HCT116 (cell line): ENCODE results near the gene MED26. TPM values are rescaled to one million over a fixed set of nuclear protein-coding genes. Genes with fewer than 3 reads are reported as not detected.

Experiments used
- ATAC-seq: fragments of 200-7000 bp; cut with Tn5 transposase; 2 replicates; pipeline ENCODE4 v1.9.1; 2020; ENCODE audit warnings: mild to moderate bottlenecking, moderate library complexity
- BruUV-seq: library from RNA; stranded (reverse); fragments of 400-500 nt; replicated peaks from 2 replicates; lab custom pipeline; 2021; lab: Mats Ljungman, UMichigan
- CTCF ChIA-PET: fragments of 300-600 bp; sonication (Branson Sonifier 250); formaldehyde crosslinking; loops from one replicate; lab custom pipeline; 2021; ENCODE audit warnings: antibody characterized with exemption; lab: Charles Lee
- POLR2A ChIA-PET: fragments of 300-600, 350-600 bp; sonication (Branson Sonifier 250); formaldehyde crosslinking; loops from one replicate; lab custom pipeline; 2021; ENCODE audit warnings: antibody characterized with exemption; lab: Charles Lee
- RAD21 ChIA-PET, 2 experiments: fragments of 300-600 bp; sonication (Branson Sonifier 250); formaldehyde crosslinking; loops; one replicate each; lab custom pipeline; 2023; ENCODE audit warnings: low total read pairs in 2 of 2; ENCODE audit not compliant: uncharacterized antibody in 2 of 2, unreplicated experiment in 2 of 2, low non-redundant PET in 1 of 2; lab: Charles Lee
- DNase-seq: peaks from one replicate; pipeline ENCODE4 v3.0.0-alpha.2; 2010; ENCODE audit warnings: low read depth, low spot score
- H2AFZ ChIP-seq: fragments of 200-600 bp; shearing (Covaris generic), sonication (generic); 2 replicates; pipeline ENCODE4 v1.6.1; 2017; ENCODE audit warnings: low read depth, mixed run types, mixed read lengths, antibody characterized with exemption, low read length; ENCODE audit not compliant: poor library complexity, severe bottlenecking
- H3K27ac ChIP-seq: 2 replicates; pipeline ENCODE4 v1.5.1; 2012; ENCODE audit warnings: low read depth, low read length
- H3K27me3 ChIP-seq: fragments of 200-600 bp; sonication (generic); 2 replicates; pipeline ENCODE4 v1.6.1; 2016; ENCODE audit warnings: mixed run types, low read length, mixed read lengths; ENCODE audit not compliant: insufficient read depth
- H3K36me3 ChIP-seq, 2 experiments: fragments of 200-500 bp in 1 of 2; fragments of 200-600 bp in 1 of 2; sonication (Bioruptor generic) in 1 of 2; sonication (generic) in 1 of 2; 2 replicates each; pipeline versions ENCODE4 v1.5.1 to v1.6.1; 2014 to 2016; ENCODE audit warnings: low read length in 2 of 2, inconsistent platforms in 1 of 2, mixed read lengths in 1 of 2, mixed run types in 1 of 2; ENCODE audit not compliant: insufficient read depth in 2 of 2, control insufficient read depth in 1 of 2
- H3K4me1 ChIP-seq, 2 experiments: fragments of 200-600 bp in 1 of 2; sonication (generic) in 1 of 2; 2 replicates each; pipeline versions ENCODE4 v1.5.1 to v1.6.1; 2012 to 2017; ENCODE audit warnings: low read length in 2 of 2, inconsistent platforms in 1 of 2, mild to moderate bottlenecking in 1 of 2, mixed read lengths in 1 of 2, mixed run types in 1 of 2, moderate library complexity in 1 of 2; ENCODE audit not compliant: insufficient read depth in 2 of 2, control insufficient read depth in 1 of 2
- H3K4me2 ChIP-seq: fragments of 200-600 bp; sonication (generic); 2 replicates; pipeline ENCODE4 v1.6.1; 2017; ENCODE audit warnings: mixed run types, low read length, mixed read lengths
- H3K4me3 ChIP-seq, 2 experiments: fragments of 200-600 bp in 1 of 2; sonication (generic) in 1 of 2; replicated peaks in 1 of 2; 2 replicates each; pipeline ENCODE4 v1.5.1; 2011 to 2016; ENCODE audit warnings: low read length in 2 of 2, control low read depth in 1 of 2, low read depth in 1 of 2, mild to moderate bottlenecking in 1 of 2, mixed read lengths in 1 of 2, mixed run types in 1 of 2
- H3K79me2 ChIP-seq: fragments of 200-600 bp; sonication (generic); 2 replicates; pipeline ENCODE4 v1.6.1; 2017; ENCODE audit warnings: mild to moderate bottlenecking, mixed run types, low read length, moderate library complexity, mixed read lengths; ENCODE audit not compliant: insufficient read depth
- H3K9ac ChIP-seq: fragments of 200-600 bp; sonication (generic); 2 replicates; pipeline ENCODE4 v1.6.1; 2016; ENCODE audit warnings: low read length, mixed read lengths
- H3K9me2 ChIP-seq: fragments of 200-600 bp; sonication (generic), shearing (Covaris generic); 2 replicates; pipeline ENCODE4 v1.6.1; 2017; ENCODE audit warnings: mixed run types, mild to moderate bottlenecking, moderate library complexity; ENCODE audit not compliant: insufficient read depth
- H3K9me3 ChIP-seq, 2 experiments: fragments of 200-500 bp in 1 of 2; fragments of 200-600 bp in 1 of 2; sonication (Bioruptor generic) in 1 of 2; sonication (generic) in 1 of 2; 2 replicates each; pipeline ENCODE4 v1.6.1; 2014 to 2017; ENCODE audit warnings: low read length in 2 of 2, mixed read lengths in 2 of 2, inconsistent platforms in 1 of 2, low read depth in 1 of 2, mild to moderate bottlenecking in 1 of 2, mixed run types in 1 of 2, moderate library complexity in 1 of 2; ENCODE audit not compliant: control insufficient read depth in 1 of 2, insufficient read depth in 1 of 2
- H4K20me1 ChIP-seq: fragments of 200-600 bp; sonication (generic), shearing (Covaris generic); 2 replicates; pipeline ENCODE4 v1.6.1; 2017; ENCODE audit warnings: mixed run types, mild to moderate bottlenecking, moderate library complexity; ENCODE audit not compliant: insufficient read depth
- JUND ChIP-seq: IDR thresholded peaks from 2 replicates; pipeline ENCODE4 v1.6.1; 2012
- ZBTB33 ChIP-seq: IDR thresholded peaks from 2 replicates; pipeline ENCODE4 v1.6.1; 2011; ENCODE audit warnings: mild to moderate bottlenecking, low read length, moderate library complexity; ENCODE audit not compliant: insufficient replicate concordance; ENCODE audit errors: extremely low read depth
- intact Hi-C: fragments of 100-400 bp; cut with micrococcal nuclease; formaldehyde crosslinking; loops from 2 replicates; pipeline ENCODE4 v1.10.0; 2022
- total RNA-seq: library from RNA; stranded (reverse); gene quantifications from one replicate; pipeline ENCODE4 v1.2.1, GENCODE V29; 2021; ENCODE audit not compliant: unreplicated experiment
- TF ChIP-seq, protein P1 (sequence below): IDR thresholded peaks from 2 replicates; pipeline ENCODE4 v1.6.1; 2012; ENCODE audit warnings: low read depth
- TF ChIP-seq, protein P2 (sequence below), 3 experiments: fragments of 200-600 bp in 1 of 3; sonication (generic) in 1 of 3; IDR thresholded peaks in 2 of 3; conservative IDR thresholded peaks in 1 of 3; 2 replicates each; pipeline ENCODE4 v1.5.1; 2012 to 2017; ENCODE audit warnings: low read depth in 2 of 3, low read length in 2 of 3, antibody characterized with exemption in 1 of 3, borderline replicate concordance in 1 of 3, control low read depth in 1 of 3, mild to moderate bottlenecking in 1 of 3, mixed read lengths in 1 of 3, mixed run types in 1 of 3, moderate library complexity in 1 of 3; ENCODE audit not compliant: insufficient read depth in 1 of 3

MED26 gene
- total RNA-seq, 1 experiment from 2014 or later = 13.3 TPM

DNA sequence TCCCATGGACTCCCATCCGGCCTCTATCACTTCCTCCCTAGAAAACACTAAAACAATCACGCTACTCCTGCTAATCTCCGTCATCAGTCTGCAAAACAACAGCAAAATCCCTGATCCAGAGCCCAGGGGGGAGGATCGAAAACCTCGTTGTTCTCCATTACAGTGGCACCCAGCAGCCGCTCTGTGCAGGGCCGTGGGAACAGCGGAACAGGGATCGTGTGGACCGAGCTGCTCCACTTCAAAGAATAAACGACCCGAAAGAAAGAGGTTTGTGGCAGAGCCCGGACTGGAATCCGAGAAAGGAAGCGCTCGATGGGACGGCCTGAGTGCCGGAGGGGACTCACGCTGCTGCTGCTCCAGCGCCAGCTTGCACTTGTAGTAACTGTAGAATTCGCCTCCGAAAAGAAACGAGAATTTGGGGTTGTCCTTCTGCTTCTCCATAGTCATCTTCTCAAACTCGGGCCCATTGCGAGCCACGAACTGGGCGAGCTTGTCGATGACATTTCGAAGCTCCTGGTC, 86.4 kb downstream of the MED26 start (continued):
- TF ChIP-seq, protein P1, sequence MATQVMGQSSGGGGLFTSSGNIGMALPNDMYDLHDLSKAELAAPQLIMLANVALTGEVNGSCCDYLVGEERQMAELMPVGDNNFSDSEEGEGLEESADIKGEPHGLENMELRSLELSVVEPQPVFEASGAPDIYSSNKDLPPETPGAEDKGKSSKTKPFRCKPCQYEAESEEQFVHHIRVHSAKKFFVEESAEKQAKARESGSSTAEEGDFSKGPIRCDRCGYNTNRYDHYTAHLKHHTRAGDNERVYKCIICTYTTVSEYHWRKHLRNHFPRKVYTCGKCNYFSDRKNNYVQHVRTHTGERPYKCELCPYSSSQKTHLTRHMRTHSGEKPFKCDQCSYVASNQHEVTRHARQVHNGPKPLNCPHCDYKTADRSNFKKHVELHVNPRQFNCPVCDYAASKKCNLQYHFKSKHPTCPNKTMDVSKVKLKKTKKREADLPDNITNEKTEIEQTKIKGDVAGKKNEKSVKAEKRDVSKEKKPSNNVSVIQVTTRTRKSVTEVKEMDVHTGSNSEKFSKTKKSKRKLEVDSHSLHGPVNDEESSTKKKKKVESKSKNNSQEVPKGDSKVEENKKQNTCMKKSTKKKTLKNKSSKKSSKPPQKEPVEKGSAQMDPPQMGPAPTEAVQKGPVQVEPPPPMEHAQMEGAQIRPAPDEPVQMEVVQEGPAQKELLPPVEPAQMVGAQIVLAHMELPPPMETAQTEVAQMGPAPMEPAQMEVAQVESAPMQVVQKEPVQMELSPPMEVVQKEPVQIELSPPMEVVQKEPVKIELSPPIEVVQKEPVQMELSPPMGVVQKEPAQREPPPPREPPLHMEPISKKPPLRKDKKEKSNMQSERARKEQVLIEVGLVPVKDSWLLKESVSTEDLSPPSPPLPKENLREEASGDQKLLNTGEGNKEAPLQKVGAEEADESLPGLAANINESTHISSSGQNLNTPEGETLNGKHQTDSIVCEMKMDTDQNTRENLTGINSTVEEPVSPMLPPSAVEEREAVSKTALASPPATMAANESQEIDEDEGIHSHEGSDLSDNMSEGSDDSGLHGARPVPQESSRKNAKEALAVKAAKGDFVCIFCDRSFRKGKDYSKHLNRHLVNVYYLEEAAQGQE = no peak
- TF ChIP-seq, protein P2, sequence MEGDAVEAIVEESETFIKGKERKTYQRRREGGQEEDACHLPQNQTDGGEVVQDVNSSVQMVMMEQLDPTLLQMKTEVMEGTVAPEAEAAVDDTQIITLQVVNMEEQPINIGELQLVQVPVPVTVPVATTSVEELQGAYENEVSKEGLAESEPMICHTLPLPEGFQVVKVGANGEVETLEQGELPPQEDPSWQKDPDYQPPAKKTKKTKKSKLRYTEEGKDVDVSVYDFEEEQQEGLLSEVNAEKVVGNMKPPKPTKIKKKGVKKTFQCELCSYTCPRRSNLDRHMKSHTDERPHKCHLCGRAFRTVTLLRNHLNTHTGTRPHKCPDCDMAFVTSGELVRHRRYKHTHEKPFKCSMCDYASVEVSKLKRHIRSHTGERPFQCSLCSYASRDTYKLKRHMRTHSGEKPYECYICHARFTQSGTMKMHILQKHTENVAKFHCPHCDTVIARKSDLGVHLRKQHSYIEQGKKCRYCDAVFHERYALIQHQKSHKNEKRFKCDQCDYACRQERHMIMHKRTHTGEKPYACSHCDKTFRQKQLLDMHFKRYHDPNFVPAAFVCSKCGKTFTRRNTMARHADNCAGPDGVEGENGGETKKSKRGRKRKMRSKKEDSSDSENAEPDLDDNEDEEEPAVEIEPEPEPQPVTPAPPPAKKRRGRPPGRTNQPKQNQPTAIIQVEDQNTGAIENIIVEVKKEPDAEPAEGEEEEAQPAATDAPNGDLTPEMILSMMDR (IDR thresholded peaks at IDR 0.05 in 2 of 3, conservative IDR thresholded peaks at IDR 0.05 in 1 of 3; ENCODE audit: borderline replicate concordance in 1 of 3, insufficient read depth in 1 of 3, low read depth in 2 of 3, low read length in 2 of 3) = no peak

DNA sequence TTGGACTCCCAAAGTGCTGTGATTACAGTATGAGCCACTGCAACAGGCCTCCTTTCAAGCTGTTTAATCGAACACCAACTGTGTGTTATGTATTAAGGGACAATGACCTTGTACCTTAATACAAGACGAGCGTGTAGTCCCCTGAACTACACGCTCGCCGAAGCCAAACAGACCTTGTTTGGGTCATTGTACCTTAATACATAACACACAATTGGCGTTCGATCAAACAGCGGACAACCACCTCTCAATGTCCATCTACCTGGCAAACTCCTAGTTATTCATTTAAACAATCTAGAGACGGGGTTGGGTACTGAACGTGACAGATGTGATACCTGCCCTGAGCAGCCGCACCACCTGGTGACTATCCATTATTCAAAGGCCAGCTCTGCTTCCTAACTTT, 87.1 kb downstream of the MED26 start:
- Histone ChIP-seq H3K27ac (no peak overlapping the region; the same call in 1 of the 2 replicates), H3K9me2 (no peaks in the 10 kb centered on the region)
- TF ChIP-seq JUND (no peak), ZBTB33 (no peak)
- TF ChIP-seq, all 23 proteins: peak for 0
- Histone ChIP-seq H3K36me3 (peaks cover 14 to 45% of the 10 kb centered on the region in 2 experiments), H2AFZ (no peak overlapping the region), H4K20me1 (peaks cover 26% of the 10 kb centered on the region; the same call in 1 of the 2 replicates), H3K9ac (peak overlapping the region; percentile 96), H3K9me3 (no peaks in the 10 kb centered on the region), H3K27me3 (no peaks in the 10 kb centered on the region), H3K4me2 (peak overlapping the region; percentile 94), H3K4me1 (peaks cover 9 to 17% of the 10 kb centered on the region in 2 experiments), H3K79me2 (peaks cover 86% of the 10 kb centered on the region), H3K4me3 (peak overlapping the region; percentile 97 to 100)
- ATAC-seq (no peak), DNase-seq (no peak)
- intact Hi-C loops = no loop called here
- CTCF ChIA-PET = no interaction called here
- BruUV-seq = no TSS peak
- POLR2A ChIA-PET = no interaction called here
- RAD21 ChIA-PET = no interaction called here
